Muscle layer of colon (tissue), 2 donors: Measurements from ENCODE around the gene B4GALT5.
A peak's percentile ranks its signal among the peaks of the same experiment; 100 is the strongest.

Experiments
- H3K27ac ChIP-seq: one replicate; pipeline ENCODE4 v1.7.0; 2013; ENCODE audit warnings: low read depth, mild to moderate bottlenecking, low read length, moderate library complexity
- H3K27me3 ChIP-seq, 2 donors: one replicate each; pipeline ENCODE4 v1.7.0; 2013; ENCODE audit warnings: low read length in 2 of 2, mild to moderate bottlenecking in 2 of 2; ENCODE audit not compliant: insufficient read depth in 2 of 2, control insufficient read depth in 1 of 2
- H3K36me3 ChIP-seq: one replicate; pipeline ENCODE4 v1.7.0; 2013; ENCODE audit warnings: mild to moderate bottlenecking, low read length; ENCODE audit not compliant: insufficient read depth
- H3K4me1 ChIP-seq: one replicate; pipeline ENCODE4 v1.7.0; 2013; ENCODE audit warnings: mild to moderate bottlenecking, low read length; ENCODE audit not compliant: insufficient read depth
- H3K4me3 ChIP-seq, 2 donors: one replicate each; pipeline ENCODE4 v1.7.0; 2013; ENCODE audit warnings: low read length in 2 of 2, low read depth in 1 of 2, mild to moderate bottlenecking in 1 of 2, moderate library complexity in 1 of 2
- H3K9ac ChIP-seq: one replicate; pipeline ENCODE4 v1.7.0; 2013; ENCODE audit warnings: low read length
- H3K9me3 ChIP-seq: one replicate; pipeline ENCODE4 v1.7.0; 2013; ENCODE audit warnings: mild to moderate bottlenecking, low read length
- donor health status: abdominal sarcoma.
- donor health status: Adenocarcinoma of cecum.

Gene B4GALT5

GRCh38 chr20:49751397-49751736 lies 37.7 kb upstream of the B4GALT5 start:
- no peaks in the 10 kb centered on the region for H3K36me3 ChIP-seq
- H3K9ac ChIP-seq, result no peak overlapping the region
- H3K4me3 ChIP-seq, result no peak overlapping the region
- H3K9me3 ChIP-seq, result no peaks in the 10 kb centered on the region
- no peaks in the 10 kb centered on the region for H3K27me3 ChIP-seq
- H3K27ac ChIP-seq, result no peak overlapping the region
- peaks cover 21% of the 10 kb centered on the region for H3K4me1 ChIP-seq

GRCh38 chr20:49750611-49751396 lies 37.1 kb upstream of the B4GALT5 start:
- Histone ChIP-seq H3K27me3 (no peaks in the 10 kb centered on the region), H3K36me3 (no peaks in the 10 kb centered on the region), H3K9me3 (no peaks in the 10 kb centered on the region), H3K4me3 (no peak overlapping the region), H3K9ac (no peak overlapping the region), H3K27ac (peak overlapping the region; percentile 23), H3K4me1 (peaks cover 21% of the 10 kb centered on the region)

GRCh38 chr20:49749625-49750024 lies 35.9 kb upstream of the B4GALT5 start:
- no peak overlapping the region for H3K4me3 ChIP-seq
- no peaks in the 10 kb centered on the region for H3K9me3 ChIP-seq
- no peaks in the 10 kb centered on the region for H3K36me3 ChIP-seq
- peaks cover 21% of the 10 kb centered on the region for H3K4me1 ChIP-seq
- H3K27ac ChIP-seq, result no peak overlapping the region
- H3K27me3 ChIP-seq, result no peaks in the 10 kb centered on the region
- no peak overlapping the region for H3K9ac ChIP-seq

- H3K9me3 ChIP-seq, result no peaks in the 10 kb centered on the region
- H3K4me3 ChIP-seq, result no peak overlapping the region
- peaks cover 21% of the 10 kb centered on the region for H3K4me1 ChIP-seq
- no peaks in the 10 kb centered on the region for H3K27me3 ChIP-seq
- no peak overlapping the region for H3K9ac ChIP-seq
- H3K36me3 ChIP-seq, result no peaks in the 10 kb centered on the region
- H3K27ac ChIP-seq, result peak overlapping the region; percentile 96
Measured at GRCh38 chr20:49748525-49748838, 34.8 kb upstream of the B4GALT5 start.

- Histone ChIP-seq H3K4me3 (no peak overlapping the region), H3K9me3 (no peaks in the 10 kb centered on the region), H3K27me3 (no peaks in the 10 kb centered on the region), H3K4me1 (peaks cover 21% of the 10 kb centered on the region), H3K36me3 (no peaks in the 10 kb centered on the region), H3K9ac (peak overlapping the region; percentile 35), H3K27ac (peak overlapping the region; percentile 96)
Measured at GRCh38 chr20:49747707-49748524, 34.2 kb upstream of the B4GALT5 start.

GRCh38 chr20:49742948-49743347 lies 29.3 kb upstream of the B4GALT5 start:
- Histone ChIP-seq H3K4me3 (no peak overlapping the region), H3K9ac (no peak overlapping the region), H3K9me3 (no peaks in the 10 kb centered on the region), H3K27ac (no peak overlapping the region), H3K27me3 (no peaks in the 10 kb centered on the region), H3K4me1 (peaks cover 10% of the 10 kb centered on the region), H3K36me3 (no peaks in the 10 kb centered on the region)

- H3K36me3 ChIP-seq, result no peaks in the 10 kb centered on the region
- H3K27me3 ChIP-seq, result no peaks in the 10 kb centered on the region
- no peaks in the 10 kb centered on the region for H3K9me3 ChIP-seq
- no peak overlapping the region for H3K4me3 ChIP-seq
- no peak overlapping the region for H3K9ac ChIP-seq
- peaks cover under 1% of the 10 kb centered on the region for H3K4me1 ChIP-seq
- no peak overlapping the region for H3K27ac ChIP-seq
Measured at GRCh38 chr20:49741977-49742376, 28.3 kb upstream of the B4GALT5 start.

- no peaks in the 10 kb centered on the region for H3K4me1 ChIP-seq
- H3K9me3 ChIP-seq, result no peaks in the 10 kb centered on the region
- H3K36me3 ChIP-seq, result no peaks in the 10 kb centered on the region
- H3K27ac ChIP-seq, result no peak overlapping the region
- H3K4me3 ChIP-seq, result no peak overlapping the region
- no peaks in the 10 kb centered on the region for H3K27me3 ChIP-seq
- H3K9ac ChIP-seq, result no peak overlapping the region
Measured at GRCh38 chr20:49740807-49741206, 27.1 kb upstream of the B4GALT5 start.

- no peak overlapping the region for H3K4me3 ChIP-seq
- no peak overlapping the region for H3K27ac ChIP-seq
- no peaks in the 10 kb centered on the region for H3K36me3 ChIP-seq
- H3K4me1 ChIP-seq, result no peaks in the 10 kb centered on the region
- H3K9me3 ChIP-seq, result no peaks in the 10 kb centered on the region
- H3K27me3 ChIP-seq, result no peaks in the 10 kb centered on the region
- no peak overlapping the region for H3K9ac ChIP-seq
Measured at GRCh38 chr20:49739042-49739441, 25.4 kb upstream of the B4GALT5 start.

- no peak overlapping the region for H3K9ac ChIP-seq
- no peaks in the 10 kb centered on the region for H3K4me1 ChIP-seq
- no peak overlapping the region for H3K4me3 ChIP-seq
- no peaks in the 10 kb centered on the region for H3K36me3 ChIP-seq
- H3K9me3 ChIP-seq, result no peaks in the 10 kb centered on the region
- H3K27ac ChIP-seq, result no peak overlapping the region
- no peaks in the 10 kb centered on the region for H3K27me3 ChIP-seq
Measured at GRCh38 chr20:49737260-49737659, 23.6 kb upstream of the B4GALT5 start.

GRCh38 chr20:49729780-49730179 lies 16.1 kb upstream of the B4GALT5 start:
- H3K27me3 ChIP-seq, result no peaks in the 10 kb centered on the region
- H3K9ac ChIP-seq, result no peak overlapping the region
- H3K27ac ChIP-seq, result no peak overlapping the region
- H3K4me1 ChIP-seq, result no peaks in the 10 kb centered on the region
- H3K4me3 ChIP-seq, result no peak overlapping the region
- H3K36me3 ChIP-seq, result no peaks in the 10 kb centered on the region
- H3K9me3 ChIP-seq, result no peaks in the 10 kb centered on the region
